Measurements from ENCODE around the gene CACNA1F. TPM values are rescaled to one million over a fixed set of nuclear protein-coding genes. Genes with fewer than 3 reads are reported as not detected.

The CACNA1F gene
- total and polyA plus RNA-seq, 4 donors, result 0.10 to 0.55 (median 0.42) TPM

DNA sequence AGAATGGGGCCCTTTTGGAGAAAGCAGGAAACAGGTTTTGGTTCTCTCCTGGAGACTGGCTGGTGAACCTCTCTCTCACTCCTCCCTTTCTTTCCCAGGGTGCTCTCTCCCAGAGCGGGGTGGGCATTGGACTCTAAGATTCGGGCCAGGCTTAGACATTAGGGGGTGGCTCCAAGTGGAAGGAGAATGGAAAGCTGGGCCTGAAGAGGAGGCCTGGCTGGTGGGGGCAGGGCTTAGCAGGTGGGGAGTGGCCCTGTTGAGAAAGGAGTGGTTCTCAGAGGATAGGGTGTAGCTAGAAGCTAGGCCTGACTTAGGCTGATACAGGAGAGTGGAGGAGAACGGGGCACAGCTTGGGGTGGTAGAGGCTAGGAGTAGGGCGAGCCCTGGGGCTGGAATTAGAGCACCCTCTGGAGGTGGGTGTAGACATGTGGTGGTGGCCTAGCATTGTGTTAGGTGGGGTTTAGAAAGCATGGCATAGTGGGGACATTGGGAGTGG is 55.8 kb downstream of the CACNA1F start:
- TF ChIP-seq, protein P1, sequence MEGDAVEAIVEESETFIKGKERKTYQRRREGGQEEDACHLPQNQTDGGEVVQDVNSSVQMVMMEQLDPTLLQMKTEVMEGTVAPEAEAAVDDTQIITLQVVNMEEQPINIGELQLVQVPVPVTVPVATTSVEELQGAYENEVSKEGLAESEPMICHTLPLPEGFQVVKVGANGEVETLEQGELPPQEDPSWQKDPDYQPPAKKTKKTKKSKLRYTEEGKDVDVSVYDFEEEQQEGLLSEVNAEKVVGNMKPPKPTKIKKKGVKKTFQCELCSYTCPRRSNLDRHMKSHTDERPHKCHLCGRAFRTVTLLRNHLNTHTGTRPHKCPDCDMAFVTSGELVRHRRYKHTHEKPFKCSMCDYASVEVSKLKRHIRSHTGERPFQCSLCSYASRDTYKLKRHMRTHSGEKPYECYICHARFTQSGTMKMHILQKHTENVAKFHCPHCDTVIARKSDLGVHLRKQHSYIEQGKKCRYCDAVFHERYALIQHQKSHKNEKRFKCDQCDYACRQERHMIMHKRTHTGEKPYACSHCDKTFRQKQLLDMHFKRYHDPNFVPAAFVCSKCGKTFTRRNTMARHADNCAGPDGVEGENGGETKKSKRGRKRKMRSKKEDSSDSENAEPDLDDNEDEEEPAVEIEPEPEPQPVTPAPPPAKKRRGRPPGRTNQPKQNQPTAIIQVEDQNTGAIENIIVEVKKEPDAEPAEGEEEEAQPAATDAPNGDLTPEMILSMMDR (IDR thresholded peaks at IDR 0.05; ENCODE audit: control extremely low read depth, extremely low read depth), result no peak
- H3K36me3 ChIP-seq (ENCODE audit: control insufficient read depth in 4 of 4, insufficient read depth in 4 of 4, low read length in 4 of 4), result peaks cover 0 to 20% (median 3%) of the 10 kb centered on the region in 4 donors
- WGBS, 2 donors, result 58 to 67% methylated on average over 2 to 4 of the region's 4 CpGs
- no peak overlapping the region for H3K9ac ChIP-seq (ENCODE audit: insufficient read depth in 1 of 2, low read length in 2 of 2)
- peaks cover 0 to 3% (median 0%) of the 10 kb centered on the region in 5 donors for H3K4me1 ChIP-seq (ENCODE audit: control insufficient read depth in 5 of 5, insufficient read depth in 5 of 5, low read length in 5 of 5)
- ATAC-seq (ENCODE audit: insufficient read depth, low FRiP score), result no peak
- no peak overlapping the region for H3K4me3 ChIP-seq
- peaks cover 0 to 3% (median 0%) of the 10 kb centered on the region in 4 donors for H3K9me3 ChIP-seq (ENCODE audit: control insufficient read depth in 4 of 4, insufficient read depth in 3 of 4, low read length in 3 of 4)
- no peaks in the 10 kb centered on the region for H3K27me3 ChIP-seq (ENCODE audit: control insufficient read depth in 3 of 3, insufficient read depth in 3 of 3, low read length in 2 of 3)
- no peak for DNase-seq
- peak overlapping the region in 1 of 2 donors; percentile 28 for H3K27ac ChIP-seq (ENCODE audit: low read depth in 1 of 2, low read length in 1 of 2)

GRCh38 chrX:49176421-49177326 is 56.5 kb downstream of the CACNA1F start:
- TF ChIP-seq, protein P1 (IDR thresholded peaks at IDR 0.05; ENCODE audit: control extremely low read depth, extremely low read depth), result no peak
- ATAC-seq (ENCODE audit: insufficient read depth, low FRiP score), result no peak
- Histone ChIP-seq H3K9me3 (ENCODE audit: control insufficient read depth in 4 of 4, insufficient read depth in 3 of 4, low read length in 3 of 4) (peaks cover 0 to 5% (median 0%) of the 10 kb centered on the region in 4 donors), H3K27me3 (ENCODE audit: control insufficient read depth in 3 of 3, insufficient read depth in 3 of 3, low read length in 2 of 3) (no peaks in the 10 kb centered on the region), H3K4me3 (no peak overlapping the region), H3K9ac (ENCODE audit: insufficient read depth in 1 of 2, low read length in 2 of 2) (no peak overlapping the region), H3K36me3 (ENCODE audit: control insufficient read depth in 4 of 4, insufficient read depth in 4 of 4, low read length in 4 of 4) (peaks cover 0 to 18% (median 3%) of the 10 kb centered on the region in 4 donors), H3K4me1 (ENCODE audit: control insufficient read depth in 5 of 5, insufficient read depth in 5 of 5, low read length in 5 of 5) (peaks cover 0 to 3% (median 0%) of the 10 kb centered on the region in 5 donors), H3K27ac (ENCODE audit: low read depth in 1 of 2, low read length in 1 of 2) (peak overlapping the region in 1 of 2 donors; percentile 28)
- DNase-seq, result no peak
- 38 to 66% methylated on average over 8 to 27 of the region's 27 CpGs for WGBS, 2 donors

DNA sequence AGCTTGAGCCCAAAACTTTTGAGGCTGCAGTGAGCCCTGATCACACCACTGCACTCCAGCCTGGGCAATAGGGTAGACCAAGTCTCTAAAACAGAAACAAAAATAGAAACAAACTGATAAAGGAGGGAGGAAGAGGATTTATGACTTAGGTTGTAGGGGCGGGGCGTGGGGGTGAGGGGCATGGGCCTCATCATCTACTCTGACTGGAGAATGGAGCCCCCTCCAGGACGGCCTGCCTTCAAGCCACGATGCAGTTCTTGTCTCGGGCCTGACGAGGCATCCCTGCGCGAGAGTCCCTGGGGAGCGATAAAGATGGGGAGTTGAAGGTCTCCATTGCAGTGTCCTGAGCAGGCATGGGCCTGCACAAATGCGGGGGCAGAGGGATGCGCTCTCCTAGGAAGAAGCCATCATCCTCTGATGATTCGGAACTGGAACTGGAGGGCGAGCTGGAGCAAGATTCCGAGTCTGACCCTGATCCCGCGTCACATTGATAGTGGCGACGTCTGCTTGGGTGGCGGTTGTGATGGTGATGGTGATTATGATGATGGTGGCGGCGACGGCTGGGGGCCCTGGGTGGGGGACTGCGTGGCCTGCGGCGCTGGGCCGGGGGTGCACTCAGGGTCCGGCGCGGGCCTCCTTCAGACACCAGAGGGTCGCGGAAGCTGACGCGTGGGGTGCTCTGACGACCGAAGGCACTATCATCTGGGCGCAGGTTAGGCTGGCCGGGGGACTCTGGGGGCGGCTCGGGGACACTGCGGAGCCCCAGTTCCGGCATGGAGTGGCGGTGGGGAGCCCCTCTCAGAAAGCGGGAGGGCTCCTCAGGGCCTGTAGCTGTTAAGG is 57.5 kb downstream of the CACNA1F start:
- H3K27ac ChIP-seq (ENCODE audit: low read depth in 1 of 2, low read length in 1 of 2), result no peak overlapping the region
- ATAC-seq (ENCODE audit: insufficient read depth, low FRiP score) (no peak), DNase-seq (no peak)
- H3K9ac ChIP-seq (ENCODE audit: insufficient read depth in 1 of 2, low read length in 2 of 2), result no peak overlapping the region
- TF ChIP-seq, protein P1 (IDR thresholded peaks at IDR 0.05; ENCODE audit: control extremely low read depth, extremely low read depth), result no peak
- peaks cover 0 to 3% (median 0%) of the 10 kb centered on the region in 5 donors for H3K4me1 ChIP-seq (ENCODE audit: control insufficient read depth in 5 of 5, insufficient read depth in 5 of 5, low read length in 5 of 5)
- peaks cover 0 to 18% (median 3%) of the 10 kb centered on the region in 4 donors for H3K36me3 ChIP-seq (ENCODE audit: control insufficient read depth in 4 of 4, insufficient read depth in 4 of 4, low read length in 4 of 4)
- peaks cover 0 to 5% (median 0%) of the 10 kb centered on the region in 4 donors for H3K9me3 ChIP-seq (ENCODE audit: control insufficient read depth in 4 of 4, insufficient read depth in 3 of 4, low read length in 3 of 4)
- H3K4me3 ChIP-seq, result no peak overlapping the region
- H3K27me3 ChIP-seq (ENCODE audit: control insufficient read depth in 3 of 3, insufficient read depth in 3 of 3, low read length in 2 of 3), result peaks cover 0 to 5% (median 0%) of the 10 kb centered on the region in 3 donors
- 88 to 93% methylated on average over 39 to 43 of the region's 43 CpGs for WGBS, 2 donors

Data from lung (tissue), 12 donors.